Endometrium (tissue), 2 donors: ENCODE data around the gene PGK1.
"Not testable (repeated sequence)": the region's sequence is repeated elsewhere in the genome, so short reads cannot be mapped to it uniquely, and the experiment has no call there.

Experiments
- FAIRE-seq: peaks from 2 replicates; lab custom pipeline; 2012; peaks lifted over from hg19 to GRCh38; lab: Jason Lieb, UNC
- donor health status: control.
- donor health status: control.

PGK1 gene

DNA sequence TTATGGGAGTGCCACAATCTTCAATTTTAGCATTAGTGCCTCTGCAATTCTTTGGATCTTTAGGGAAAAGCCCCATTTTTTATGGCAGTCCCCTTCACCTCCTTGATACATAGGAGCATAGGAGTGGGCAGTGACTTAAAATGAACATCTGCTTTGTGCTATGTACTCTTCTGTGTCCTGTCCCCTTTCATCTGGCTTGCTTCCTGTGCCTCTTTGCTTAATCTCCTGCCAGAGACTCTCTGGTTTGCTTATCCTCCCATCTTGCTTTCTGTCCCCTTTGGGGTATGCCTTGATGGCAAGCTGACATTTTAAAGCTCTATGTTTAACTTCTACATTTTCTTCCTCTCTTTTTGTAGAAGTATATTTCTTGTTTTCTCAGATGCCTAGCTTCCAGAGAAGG, 12.3 kb downstream of the PGK1 start:
- no peak for FAIRE-seq

- no peak for FAIRE-seq
Measured at GRCh38 chrX:78116766-78117165, 12.7 kb downstream of the PGK1 start.

GRCh38 chrX:78118628-78119027, 14.6 kb downstream of the PGK1 start:
- no peak for FAIRE-seq

GRCh38 chrX:78119521-78120227, 15.6 kb downstream of the PGK1 start:
- no peak for FAIRE-seq

DNA sequence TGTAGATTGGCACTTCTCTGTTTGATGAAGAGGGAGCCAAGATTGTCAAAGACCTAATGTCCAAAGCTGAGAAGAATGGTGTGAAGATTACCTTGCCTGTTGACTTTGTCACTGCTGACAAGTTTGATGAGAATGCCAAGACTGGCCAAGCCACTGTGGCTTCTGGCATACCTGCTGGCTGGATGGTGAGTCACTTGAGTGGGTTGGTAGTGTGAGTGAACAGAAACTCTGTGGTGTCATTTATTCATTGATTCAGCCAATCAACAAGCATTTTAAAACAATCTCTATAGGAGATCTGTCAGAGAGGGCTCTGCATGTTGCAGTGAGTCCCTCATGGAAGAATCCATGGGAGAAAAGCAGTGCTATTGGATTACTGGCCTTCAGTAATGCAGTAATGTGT, 19.1 kb downstream of the PGK1 start:
- FAIRE-seq, result no peak

DNA sequence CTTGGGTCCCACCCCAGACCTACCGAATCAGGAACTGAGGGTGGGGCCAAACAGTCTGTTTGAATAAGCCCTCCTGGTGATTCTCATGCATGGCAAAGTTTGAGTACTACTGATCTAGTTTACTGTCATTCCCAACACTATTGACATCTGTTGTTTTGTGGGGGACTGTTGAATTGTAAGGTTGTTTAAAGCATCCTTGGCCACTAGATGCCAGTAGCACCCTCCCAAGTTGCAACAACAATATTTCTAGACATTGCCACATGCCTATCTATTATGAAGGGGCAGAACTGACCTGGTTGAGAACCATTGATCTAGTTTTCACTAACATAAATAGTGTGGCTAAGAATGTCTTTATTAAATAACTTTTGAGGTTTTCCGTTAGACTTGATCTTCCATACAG, 20.3 kb downstream of the PGK1 start:
- FAIRE-seq, result no peak

DNA sequence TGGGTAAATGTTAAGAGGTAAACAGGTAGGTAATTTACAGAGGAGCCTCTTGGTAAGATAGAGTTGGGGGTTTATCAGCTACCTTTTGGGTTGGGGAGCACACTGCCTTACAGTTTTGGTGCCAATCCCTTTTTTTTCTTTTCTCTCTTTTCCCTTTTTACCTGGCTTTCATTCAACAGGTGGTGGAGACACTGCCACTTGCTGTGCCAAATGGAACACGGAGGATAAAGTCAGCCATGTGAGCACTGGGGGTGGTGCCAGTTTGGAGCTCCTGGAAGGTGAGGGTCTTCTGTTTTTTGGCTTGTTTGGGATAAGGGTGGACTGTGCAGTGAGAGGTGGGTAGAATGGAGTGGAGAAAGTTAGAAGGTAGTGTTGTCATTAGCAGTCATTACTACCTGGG, 21.1 kb downstream of the PGK1 start:
- no peak for FAIRE-seq

- not testable (repeated sequence) for FAIRE-seq
Measured at GRCh38 chrX:78125781-78126180, 21.7 kb downstream of the PGK1 start.

GRCh38 chrX:78129714-78130113, 25.7 kb downstream of the PGK1 start:
- no peak for FAIRE-seq

GRCh38 chrX:78130396-78130795, 26.3 kb downstream of the PGK1 start:
- FAIRE-seq, result no peak

- peak; percentile 41 for FAIRE-seq
Measured at GRCh38 chrX:78131117-78131516, 27.1 kb downstream of the PGK1 start.

DNA sequence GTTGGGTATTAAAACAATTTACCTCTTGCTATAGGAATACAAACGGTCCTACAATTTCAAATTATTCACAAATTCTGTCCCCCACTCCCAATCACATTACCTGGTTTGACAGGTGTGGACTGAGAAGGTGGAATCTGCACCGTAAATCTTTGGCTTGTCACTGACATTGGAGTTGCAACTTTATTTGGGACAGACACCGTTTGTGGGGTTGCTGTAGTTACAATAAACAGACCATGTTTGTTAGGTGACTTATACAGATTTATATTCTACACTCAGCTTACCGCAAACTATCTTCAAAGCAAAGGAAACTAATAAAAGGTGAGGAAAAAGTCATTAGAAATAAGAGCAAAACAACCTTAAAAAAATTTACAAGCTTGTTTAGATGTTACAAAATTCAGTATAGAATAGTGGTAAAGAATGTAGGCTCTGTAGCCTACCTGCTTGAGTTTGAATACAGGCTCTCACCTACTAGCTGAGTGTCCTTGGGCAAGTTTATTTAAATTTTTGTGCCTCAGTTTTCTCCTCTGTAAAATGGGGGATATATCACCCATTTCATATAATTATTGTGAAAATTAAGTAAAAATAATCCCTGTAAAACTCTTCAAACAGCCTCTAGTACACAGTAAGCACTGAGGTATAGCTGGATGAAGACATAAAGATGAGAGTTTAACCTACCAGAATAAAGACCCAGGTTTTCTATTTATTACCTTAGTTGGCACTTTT, 29.4 kb downstream of the PGK1 start:
- no peak for FAIRE-seq

DNA sequence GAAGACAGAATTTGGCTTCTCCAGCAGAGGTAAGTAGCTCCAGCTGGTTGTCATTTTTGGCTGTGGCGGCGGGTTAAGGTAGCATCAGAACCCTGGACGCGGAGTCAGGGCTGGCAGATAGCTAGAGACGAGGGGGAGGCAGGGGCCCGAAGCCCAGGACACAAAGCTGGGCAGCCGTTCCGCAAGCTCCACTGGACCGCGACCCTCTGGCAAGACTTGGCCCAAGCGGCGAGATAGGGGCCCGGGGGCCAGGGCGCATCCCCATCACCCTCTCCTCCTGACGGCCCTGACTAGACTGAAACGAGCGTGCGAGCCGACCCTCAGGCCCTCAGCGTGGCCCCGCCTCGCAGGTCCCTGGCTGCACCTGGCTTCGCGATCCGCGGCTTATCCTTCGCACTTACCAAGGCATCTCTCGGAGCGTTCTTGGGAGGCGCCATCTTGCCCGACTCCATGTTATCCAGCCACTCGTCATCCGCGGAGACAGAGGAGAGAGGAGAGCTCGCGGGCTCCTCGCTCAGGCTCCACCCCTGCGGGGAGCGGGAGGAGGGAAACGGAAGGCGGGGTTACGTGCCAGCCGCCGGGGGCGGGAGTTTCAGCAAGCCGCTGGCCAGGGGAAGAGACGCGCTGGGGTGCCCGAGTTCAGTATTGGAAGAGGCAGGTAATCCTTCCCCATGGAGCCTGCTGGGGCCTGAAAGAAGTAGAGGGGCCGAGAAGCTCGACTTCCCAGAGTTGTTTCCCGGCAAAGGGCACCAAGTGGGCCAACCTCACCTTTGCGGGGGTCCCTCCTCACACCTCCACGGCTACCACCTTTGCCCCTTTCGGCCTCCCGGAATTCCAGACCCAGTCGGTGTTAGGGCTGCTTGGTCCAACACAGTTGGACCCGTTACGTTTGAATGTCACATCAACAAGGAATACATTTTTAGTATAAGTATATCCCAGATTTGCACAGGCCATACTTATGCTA, 35.4 kb downstream of the PGK1 start, which contains the start of gene TAF9B:
Gene TAF9B (minus strand): TSS at position 491 of the 964 bp plus-strand sequence. CDS start 39 bp downstream, at position 452.
- FAIRE-seq, result peak; percentile 37

- FAIRE-seq, result no peak
Measured at GRCh38 chrX:78140206-78140605, 36.2 kb downstream of the PGK1 start.

DNA sequence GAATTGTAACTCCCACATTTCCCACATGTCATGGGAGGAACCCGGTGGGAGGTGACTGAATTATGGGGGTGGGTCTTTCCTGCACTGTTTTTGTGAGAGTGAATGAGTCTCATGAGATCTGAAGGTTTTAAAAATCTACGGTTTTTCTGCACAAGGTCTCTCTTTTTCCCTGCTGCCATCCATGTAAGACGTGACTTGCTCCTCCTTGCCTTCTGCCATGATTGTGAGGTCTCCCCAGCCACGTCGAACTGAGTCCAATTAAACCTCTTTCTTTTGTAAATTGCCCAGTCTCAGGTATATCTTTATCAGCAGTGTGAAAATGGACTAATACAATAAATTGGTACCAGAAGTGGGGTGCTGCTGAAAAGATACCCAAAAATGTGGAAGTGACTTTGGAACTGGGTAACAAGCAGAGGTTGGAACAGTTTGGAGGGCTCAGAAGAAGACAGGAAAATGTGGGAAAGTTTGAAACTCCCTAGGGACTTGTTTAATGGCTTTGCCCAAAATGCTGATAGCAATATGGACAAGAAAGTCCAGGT, 43.0 kb downstream of the PGK1 start:
- FAIRE-seq, result not testable (repeated sequence)

- FAIRE-seq, result not testable (repeated sequence)
Measured at GRCh38 chrX:78157373-78157772, 53.3 kb downstream of the PGK1 start.

- FAIRE-seq, result not testable (repeated sequence)
Measured at GRCh38 chrX:78157846-78158245, 53.8 kb downstream of the PGK1 start.

GRCh38 chrX:78160711-78161110, 56.7 kb downstream of the PGK1 start:
- not testable (repeated sequence) for FAIRE-seq

DNA sequence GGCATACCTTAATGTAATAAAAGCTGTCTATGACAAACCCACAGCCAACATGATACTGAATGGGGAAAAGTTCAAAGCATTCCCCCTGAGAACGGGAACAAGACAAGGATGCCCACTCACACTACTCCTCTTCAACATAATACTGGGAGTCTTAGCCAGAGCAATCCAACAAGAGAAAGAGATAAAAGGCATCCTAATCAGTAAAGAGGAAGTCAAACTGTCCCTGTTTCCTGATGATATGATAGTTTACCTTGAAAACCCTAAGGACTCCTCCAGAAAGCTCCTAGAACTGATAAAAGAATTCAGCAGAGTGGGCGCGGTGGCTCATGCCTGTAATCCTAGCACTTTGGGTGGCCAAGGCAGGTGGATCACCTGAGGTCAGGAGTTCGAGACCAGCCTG, 59.1 kb downstream of the PGK1 start:
- not testable (repeated sequence) for FAIRE-seq

- FAIRE-seq, result no peak
Measured at GRCh38 chrX:78165425-78165824, 61.4 kb downstream of the PGK1 start.

- FAIRE-seq, result no peak
Measured at GRCh38 chrX:78168065-78168464, 64.0 kb downstream of the PGK1 start.
